HEK293 (cell line): ENCODE measurements around the gene STX5.

Source experiments
- KLF8 ChIP-seq: fragments of 450-650 bp; formaldehyde crosslinking; IDR thresholded peaks from 2 replicates; pipeline ENCODE4 v1.5.1; 2016; ENCODE audit warnings: missing biosample characterization, missing genetic modification characterization
- KLF9 ChIP-seq: fragments of 450-650 bp; formaldehyde crosslinking; IDR thresholded peaks from 2 replicates; pipeline ENCODE4 v1.5.1; 2016; ENCODE audit warnings: missing biosample characterization, missing genetic modification characterization, low read depth
- PRDM1 ChIP-seq: fragments of 450-650 bp; formaldehyde crosslinking; IDR thresholded peaks from 2 replicates; pipeline ENCODE4; 2016; ENCODE audit warnings: missing biosample characterization, missing genetic modification characterization
- PRDM2 ChIP-seq: fragments of 450-650 bp; formaldehyde crosslinking; IDR thresholded peaks from 2 replicates; pipeline ENCODE4 v1.5.1; 2016; ENCODE audit warnings: missing biosample characterization, missing genetic modification characterization, borderline replicate concordance
- SCRT1 ChIP-seq: fragments of 450-650 bp; formaldehyde crosslinking; IDR thresholded peaks from 2 replicates; pipeline ENCODE4 v1.5.1; 2016; ENCODE audit warnings: missing biosample characterization, missing genetic modification characterization, borderline replicate concordance
- ZBTB11 ChIP-seq: fragments of 450-650 bp; formaldehyde crosslinking; conservative IDR thresholded peaks from 2 replicates; pipeline ENCODE4 v1.5.1; 2016; ENCODE audit warnings: low read depth, missing biosample characterization, missing genetic modification characterization
- ZBTB48 ChIP-seq: fragments of 450-650 bp; formaldehyde crosslinking; IDR thresholded peaks from 2 replicates; pipeline ENCODE4 v1.5.1; 2016; ENCODE audit warnings: missing biosample characterization, missing genetic modification characterization
- ZNF133 ChIP-seq: fragments of 450-650 bp; formaldehyde crosslinking; IDR thresholded peaks from 2 replicates; pipeline ENCODE4 v1.5.1; 2016; ENCODE audit warnings: missing biosample characterization, missing genetic modification characterization
- ZNF350 ChIP-seq: fragments of 450-650 bp; formaldehyde crosslinking; IDR thresholded peaks from 2 replicates; pipeline ENCODE4 v1.5.0; 2017; ENCODE audit warnings: missing biosample characterization, mild to moderate bottlenecking, missing genetic modification characterization
- ZNF677 ChIP-seq: fragments of 450-650 bp; IDR thresholded peaks from 2 replicates; pipeline ENCODE4 v1.5.0; 2018; ENCODE audit warnings: missing biosample characterization, mild to moderate bottlenecking, missing genetic modification characterization, moderate library complexity
- ZNF707 ChIP-seq: fragments of 450-650 bp; formaldehyde crosslinking; IDR thresholded peaks from 2 replicates; pipeline ENCODE4 v1.5.1; 2016; ENCODE audit warnings: missing biosample characterization, missing genetic modification characterization
- ZSCAN16 ChIP-seq: fragments of 450-650 bp; formaldehyde crosslinking; IDR thresholded peaks from 2 replicates; pipeline ENCODE4 v1.5.1; 2016; ENCODE audit warnings: missing biosample characterization, missing genetic modification characterization
- ZXDB ChIP-seq: fragments of 450-650 bp; formaldehyde crosslinking; IDR thresholded peaks from 2 replicates; pipeline ENCODE4 v1.5.1; 2016; ENCODE audit warnings: missing biosample characterization, missing genetic modification characterization
- TF ChIP-seq, protein P1 (sequence below): fragments of 450-650 bp; formaldehyde crosslinking; IDR thresholded peaks from 2 replicates; pipeline ENCODE4 v1.5.1; 2016; ENCODE audit warnings: missing biosample characterization, missing genetic modification characterization
- TF ChIP-seq, protein P2 (sequence below): fragments of 450-650 bp; formaldehyde crosslinking; IDR thresholded peaks from 2 replicates; pipeline ENCODE4 v1.5.1; 2016; ENCODE audit warnings: missing biosample characterization, missing genetic modification characterization
- TF ChIP-seq, protein P3 (sequence below): fragments of 450-650 bp; formaldehyde crosslinking; IDR thresholded peaks from 2 replicates; pipeline ENCODE4 v1.5.1; 2016; ENCODE audit warnings: missing biosample characterization, missing genetic modification characterization, borderline replicate concordance
- TF ChIP-seq, protein P4 (sequence below): fragments of 450-650 bp; formaldehyde crosslinking; IDR thresholded peaks from 2 replicates; pipeline ENCODE4 v1.5.1; 2016; ENCODE audit warnings: missing biosample characterization, missing genetic modification characterization

Gene STX5

GRCh38 chr11:62880231-62880802 lies 48.5 kb upstream of the STX5 start (continued):
- TF ChIP-seq ZNF350 (tag by site-specific recombination): no peak
- TF ChIP-seq, protein P1, sequence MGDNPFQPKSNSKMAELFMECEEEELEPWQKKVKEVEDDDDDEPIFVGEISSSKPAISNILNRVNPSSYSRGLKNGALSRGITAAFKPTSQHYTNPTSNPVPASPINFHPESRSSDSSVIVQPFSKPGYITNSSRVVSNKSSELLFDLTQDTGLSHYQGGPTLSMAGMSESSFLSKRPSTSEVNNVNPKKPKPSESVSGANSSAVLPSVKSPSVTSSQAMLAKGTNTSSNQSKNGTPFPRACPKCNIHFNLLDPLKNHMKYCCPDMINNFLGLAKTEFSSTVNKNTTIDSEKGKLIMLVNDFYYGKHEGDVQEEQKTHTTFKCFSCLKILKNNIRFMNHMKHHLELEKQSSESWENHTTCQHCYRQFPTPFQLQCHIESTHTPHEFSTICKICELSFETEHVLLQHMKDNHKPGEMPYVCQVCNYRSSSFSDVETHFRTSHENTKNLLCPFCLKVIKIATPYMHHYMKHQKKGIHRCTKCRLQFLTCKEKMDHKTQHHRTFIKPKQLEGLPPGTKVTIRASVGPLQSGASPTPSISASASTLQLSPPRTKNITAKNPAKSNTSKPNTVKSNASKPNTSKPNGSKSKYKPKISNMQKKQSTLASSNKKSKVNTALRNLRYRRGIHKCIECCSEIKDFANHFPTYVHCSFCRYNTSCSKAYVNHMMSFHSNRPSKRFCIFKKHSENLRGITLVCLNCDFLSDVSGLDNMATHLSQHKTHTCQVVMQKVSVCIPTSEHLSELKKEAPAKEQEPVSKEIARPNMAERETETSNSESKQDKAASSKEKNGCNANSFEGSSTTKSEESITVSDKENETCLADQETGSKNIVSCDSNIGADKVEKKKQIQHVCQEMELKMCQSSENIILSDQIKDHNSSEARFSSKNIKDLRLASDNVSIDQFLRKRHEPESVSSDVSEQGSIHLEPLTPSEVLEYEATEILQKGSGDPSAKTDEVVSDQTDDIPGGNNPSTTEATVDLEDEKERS (tag by site-specific recombination): no peak
- TF ChIP-seq, protein P2, sequence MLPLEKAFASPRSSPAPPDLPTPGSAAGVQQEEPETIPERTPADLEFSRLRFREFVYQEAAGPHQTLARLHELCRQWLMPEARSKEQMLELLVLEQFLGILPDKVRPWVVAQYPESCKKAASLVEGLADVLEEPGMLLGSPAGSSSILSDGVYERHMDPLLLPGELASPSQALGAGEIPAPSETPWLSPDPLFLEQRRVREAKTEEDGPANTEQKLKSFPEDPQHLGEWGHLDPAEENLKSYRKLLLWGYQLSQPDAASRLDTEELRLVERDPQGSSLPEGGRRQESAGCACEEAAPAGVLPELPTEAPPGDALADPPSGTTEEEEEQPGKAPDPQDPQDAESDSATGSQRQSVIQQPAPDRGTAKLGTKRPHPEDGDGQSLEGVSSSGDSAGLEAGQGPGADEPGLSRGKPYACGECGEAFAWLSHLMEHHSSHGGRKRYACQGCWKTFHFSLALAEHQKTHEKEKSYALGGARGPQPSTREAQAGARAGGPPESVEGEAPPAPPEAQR (tag by site-specific recombination): no peak
- TF ChIP-seq ZBTB48 (tag by site-specific recombination): no peak
- no peak for TF ChIP-seq ZNF133 (tag by site-specific recombination)
- TF ChIP-seq, protein P3, sequence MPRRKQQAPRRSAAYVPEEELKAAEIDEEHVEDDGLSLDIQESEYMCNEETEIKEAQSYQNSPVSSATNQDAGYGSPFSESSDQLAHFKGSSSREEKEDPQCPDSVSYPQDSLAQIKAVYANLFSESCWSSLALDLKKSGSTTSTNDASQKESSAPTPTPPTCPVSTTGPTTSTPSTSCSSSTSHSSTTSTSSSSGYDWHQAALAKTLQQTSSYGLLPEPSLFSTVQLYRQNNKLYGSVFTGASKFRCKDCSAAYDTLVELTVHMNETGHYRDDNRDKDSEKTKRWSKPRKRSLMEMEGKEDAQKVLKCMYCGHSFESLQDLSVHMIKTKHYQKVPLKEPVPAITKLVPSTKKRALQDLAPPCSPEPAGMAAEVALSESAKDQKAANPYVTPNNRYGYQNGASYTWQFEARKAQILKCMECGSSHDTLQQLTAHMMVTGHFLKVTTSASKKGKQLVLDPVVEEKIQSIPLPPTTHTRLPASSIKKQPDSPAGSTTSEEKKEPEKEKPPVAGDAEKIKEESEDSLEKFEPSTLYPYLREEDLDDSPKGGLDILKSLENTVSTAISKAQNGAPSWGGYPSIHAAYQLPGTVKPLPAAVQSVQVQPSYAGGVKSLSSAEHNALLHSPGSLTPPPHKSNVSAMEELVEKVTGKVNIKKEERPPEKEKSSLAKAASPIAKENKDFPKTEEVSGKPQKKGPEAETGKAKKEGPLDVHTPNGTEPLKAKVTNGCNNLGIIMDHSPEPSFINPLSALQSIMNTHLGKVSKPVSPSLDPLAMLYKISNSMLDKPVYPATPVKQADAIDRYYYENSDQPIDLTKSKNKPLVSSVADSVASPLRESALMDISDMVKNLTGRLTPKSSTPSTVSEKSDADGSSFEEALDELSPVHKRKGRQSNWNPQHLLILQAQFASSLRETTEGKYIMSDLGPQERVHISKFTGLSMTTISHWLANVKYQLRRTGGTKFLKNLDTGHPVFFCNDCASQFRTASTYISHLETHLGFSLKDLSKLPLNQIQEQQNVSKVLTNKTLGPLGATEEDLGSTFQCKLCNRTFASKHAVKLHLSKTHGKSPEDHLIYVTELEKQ (tag by site-specific recombination): no peak
- TF ChIP-seq ZNF707 (tag by site-specific recombination): no peak
- no peak for TF ChIP-seq KLF9 (tag by site-specific recombination)
- TF ChIP-seq ZNF677 (tag by site-specific recombination): no peak
- TF ChIP-seq PRDM1: peak; percentile 63; the same call in 1 of the 2 replicates
- TF ChIP-seq, protein P4, sequence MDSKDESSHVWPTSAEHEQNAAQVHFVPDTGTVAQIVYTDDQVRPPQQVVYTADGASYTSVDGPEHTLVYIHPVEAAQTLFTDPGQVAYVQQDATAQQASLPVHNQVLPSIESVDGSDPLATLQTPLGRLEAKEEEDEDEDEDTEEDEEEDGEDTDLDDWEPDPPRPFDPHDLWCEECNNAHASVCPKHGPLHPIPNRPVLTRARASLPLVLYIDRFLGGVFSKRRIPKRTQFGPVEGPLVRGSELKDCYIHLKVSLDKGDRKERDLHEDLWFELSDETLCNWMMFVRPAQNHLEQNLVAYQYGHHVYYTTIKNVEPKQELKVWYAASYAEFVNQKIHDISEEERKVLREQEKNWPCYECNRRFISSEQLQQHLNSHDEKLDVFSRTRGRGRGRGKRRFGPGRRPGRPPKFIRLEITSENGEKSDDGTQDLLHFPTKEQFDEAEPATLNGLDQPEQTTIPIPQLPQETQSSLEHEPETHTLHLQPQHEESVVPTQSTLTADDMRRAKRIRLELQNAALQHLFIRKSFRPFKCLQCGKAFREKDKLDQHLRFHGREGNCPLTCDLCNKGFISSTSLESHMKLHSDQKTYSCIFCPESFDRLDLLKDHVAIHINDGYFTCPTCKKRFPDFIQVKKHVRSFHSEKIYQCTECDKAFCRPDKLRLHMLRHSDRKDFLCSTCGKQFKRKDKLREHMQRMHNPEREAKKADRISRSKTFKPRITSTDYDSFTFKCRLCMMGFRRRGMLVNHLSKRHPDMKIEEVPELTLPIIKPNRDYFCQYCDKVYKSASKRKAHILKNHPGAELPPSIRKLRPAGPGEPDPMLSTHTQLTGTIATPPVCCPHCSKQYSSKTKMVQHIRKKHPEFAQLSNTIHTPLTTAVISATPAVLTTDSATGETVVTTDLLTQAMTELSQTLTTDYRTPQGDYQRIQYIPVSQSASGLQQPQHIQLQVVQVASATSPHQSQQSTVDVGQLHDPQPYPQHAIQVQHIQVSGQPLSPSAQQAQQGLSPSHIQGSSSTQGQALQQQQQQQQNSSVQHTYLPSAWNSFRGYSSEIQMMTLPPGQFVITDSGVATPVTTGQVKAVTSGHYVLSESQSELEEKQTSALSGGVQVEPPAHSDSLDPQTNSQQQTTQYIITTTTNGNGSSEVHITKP (tag by site-specific recombination): peak; percentile 87
- no peak for TF ChIP-seq SCRT1
- no peak for TF ChIP-seq PRDM2 (tag by site-specific recombination)
- TF ChIP-seq KLF8 (tag by site-specific recombination): no peak
- 0 out of 2 replicates have a peak, but pooled peaks have one; percentile 46 for TF ChIP-seq ZBTB11 (tag by site-specific recombination)
- TF ChIP-seq ZXDB (tag by site-specific recombination): no peak
- TF ChIP-seq ZSCAN16 (tag by site-specific recombination): no peak
